ENCODE data around the gene ZBTB16. TPM values are rescaled to one million over a fixed set of nuclear protein-coding genes. Genes with fewer than 3 reads are reported as not detected.

The ZBTB16 gene
- total and polyA plus RNA-seq, 2 donors (not counting 3 experiments of a cell fraction or from before 2014, with no cell fraction given) = 9.8 to 20.3 TPM

- peaks cover 30% of the 10 kb centered on the region for H3K4me1 ChIP-seq (ENCODE audit: control insufficient read depth, extremely low read depth, insufficient read depth, low read length)
- H3K36me3 ChIP-seq (ENCODE audit: control insufficient read depth in 2 of 2, extremely low read depth in 1 of 2, insufficient read depth in 2 of 2, low read length in 2 of 2) = no peaks in the 10 kb centered on the region
- dilution Hi-C loops (cut with MboI; ENCODE audit: extremely low pct_ligation_motif_present, low sequenced_read_pairs) (no loop called here), intact Hi-C loops (cut with micrococcal nuclease) (loop anchor here (2.0 to 10.0 kb wide), 5 partner anchors 67 to 1223 kb away; partner anchors contain the start of gene CADM1)
- no peaks in the 10 kb centered on the region for H3K79me2 ChIP-seq (ENCODE audit: control insufficient read depth, insufficient read depth, low read length)
- BruUV-seq (replicated peaks) = no TSS peak
- POLR2A ChIA-PET = interaction anchor here (1.4 kb wide), 1 partner anchor 9 kb away, joined by 3 read pairs; no protein-coding TSS in a partner anchor
- H4K20me1 ChIP-seq (replicated peaks; ENCODE audit: control insufficient read depth, extremely low read depth, insufficient read depth, low read length) = no peaks in the 10 kb centered on the region
- TF ChIP-seq CTCF (IDR thresholded peaks at IDR 0.05; ENCODE audit: extremely low read depth in 1 of 2, insufficient read depth in 1 of 2, low read depth in 1 of 2, low read length in 2 of 2) = no peak
- TF ChIP-seq EZH2 (IDR thresholded peaks at IDR 0.05; ENCODE audit: borderline replicate concordance, low read depth, low read length, severe bottlenecking) = no peak
- no peak for TF ChIP-seq MYC (IDR thresholded peaks at IDR 0.05; ENCODE audit: low read depth, low read length)
- TF ChIP-seq FOS (IDR thresholded peaks at IDR 0.05; ENCODE audit: borderline replicate concordance, insufficient read depth, low read length) = no peak
- no peak for TF ChIP-seq GATA2 (IDR thresholded peaks at IDR 0.05; ENCODE audit: insufficient read depth, insufficient read length, low read depth, low read length)
- TF ChIP-seq MAX (IDR thresholded peaks at IDR 0.05; ENCODE audit: insufficient read depth, insufficient read length) = no peak
- no peak for TF ChIP-seq POLR2A (IDR thresholded peaks at IDR 0.05; ENCODE audit: low read depth, low read length)
- no peak for TF ChIP-seq JUN (IDR thresholded peaks at IDR 0.05; ENCODE audit: borderline replicate concordance, insufficient read depth, insufficient read length, low read depth)
- no peak for TF ChIP-seq POLR2AphosphoS5 (IDR thresholded peaks at IDR 0.05; ENCODE audit: insufficient read depth, low read depth, low read length)
- H3K4me3 ChIP-seq (replicated peaks in 1 of 3; ENCODE audit: insufficient read depth in 1 of 3, low read depth in 1 of 3, low read length in 3 of 3) = no peak overlapping the region
- H3K4me2 ChIP-seq (ENCODE audit: insufficient read depth, low read length) = no peak overlapping the region
- FAIRE-seq = peak; percentile 86
- peak overlapping the region; percentile 40 for H3K27ac ChIP-seq (ENCODE audit: insufficient read depth, low read depth, low read length)
- peak overlapping the region; percentile 90 for H2AFZ ChIP-seq (ENCODE audit: low read depth, low read length)
- CTCF ChIA-PET = interaction anchor here (0.8 to 3.1 kb wide), 29 partner anchors 9 to 1053 kb away, joined by 3 to 41 read pairs (median 7); partner anchors contain the start of genes NNMT and REXO2
- no peak overlapping the region for H3K9ac ChIP-seq (replicated peaks; ENCODE audit: extremely low read depth, insufficient read depth, low read length)
- H3K9me1 ChIP-seq (replicated peaks; ENCODE audit: control insufficient read depth, extremely low read depth, insufficient read depth, low read length) = no peaks in the 10 kb centered on the region
- no peaks in the 10 kb centered on the region for H3K9me3 ChIP-seq (replicated peaks; ENCODE audit: control insufficient read depth, insufficient read depth, low read length)
- H3K27me3 ChIP-seq (ENCODE audit: control insufficient read depth in 2 of 2, insufficient read depth in 2 of 2, low read length in 2 of 2) = peaks cover 0 to 4% of the 10 kb centered on the region in 2 experiments
- peak; percentile 62 for DNase-seq (ENCODE audit: low read depth, low spot score)
Observed at GRCh38 chr11:114281388-114281956, 222.0 kb downstream of the ZBTB16 start.

All from endothelial cell of umbilical vein (primary cell).